ENCODE data around the gene TAX1BP1.

GRCh38 chr7:27712217-27712616, 27.7 kb upstream of the TAX1BP1 start:
- TF ChIP-seq CTCF (IDR thresholded peaks at IDR 0.05; ENCODE audit: low read depth, low read length, missing input control) (no peak), MAX (IDR thresholded peaks at IDR 0.05) (no peak), GABPA (IDR thresholded peaks at IDR 0.05 in 1 of 2, conservative IDR thresholded peaks at IDR 0.05 in 1 of 2) (no peak), TAF1 (conservative IDR thresholded peaks at IDR 0.05) (no peak), YY1 (IDR thresholded peaks at IDR 0.05) (no peak), ZBTB33 (IDR thresholded peaks at IDR 0.05) (no peak), SP1 (IDR thresholded peaks at IDR 0.05) (no peak), REST (IDR thresholded peaks at IDR 0.05) (no peak), EGR1 (IDR thresholded peaks at IDR 0.05; ENCODE audit: low read depth in 2 of 2) (no peak), HNF4G (IDR thresholded peaks at IDR 0.05) (peak; percentile 22)

All from liver (tissue), 3 donors.